K562 (cell line): ENCODE measurements around the gene PPT1. TPM values are rescaled to one million over a fixed set of nuclear protein-coding genes. Genes with fewer than 3 reads are reported as not detected.
A peak's percentile ranks its signal among the peaks of the same experiment; 100 is the strongest.

Experiments used
- ARID2 ChIP-seq: fragments of 450-650 bp; IDR thresholded peaks from 2 replicates; pipeline ENCODE4 v1.6.1; 2017; ENCODE audit warnings: antibody characterized with exemption, mild to moderate bottlenecking
- BCOR ChIP-seq: fragments of 450-650 bp; IDR thresholded peaks from 2 replicates; pipeline ENCODE4 v1.6.1; 2016
- CTCFL ChIP-seq: IDR thresholded peaks from 2 replicates; pipeline ENCODE4 v1.6.1; 2011; ENCODE audit warnings: borderline replicate concordance, low read depth, mild to moderate bottlenecking, moderate library complexity, low read length; ENCODE audit not compliant: insufficient read depth, poor library complexity, severe bottlenecking
- E4F1 ChIP-seq: fragments of 250-450 bp; sonication (Bioruptor Pico); IDR thresholded peaks from 2 replicates; pipeline ENCODE4 v1.5.0; 2021; ENCODE audit warnings: mild to moderate bottlenecking, borderline replicate concordance
- FOXA3 ChIP-seq, 2 experiments: fragments of 450-650 bp in 1 of 2; sonication (generic) in 1 of 2; formaldehyde crosslinking; IDR thresholded peaks in 1 of 2; conservative IDR thresholded peaks in 1 of 2; 2 replicates each; pipeline versions ENCODE4 v1.4.0 to v1.8.0; 2020 to 2022; ENCODE audit warnings: mild to moderate bottlenecking in 2 of 2, missing genetic modification reagents in 1 of 2
- GTF2F1 ChIP-seq: IDR thresholded peaks from 2 replicates; pipeline ENCODE4 v1.6.1; 2011; ENCODE audit warnings: low read depth, low read length, improper control_type of control experiment
- ID3 ChIP-seq, 2 experiments: fragments of 250-450 bp in 1 of 2; fragments of 450-650 bp in 1 of 2; sonication (Bioruptor Pico) in 1 of 2; IDR thresholded peaks; 2 replicates each; pipeline versions ENCODE4 v1.6.1 to v1.8.0; 2016 to 2021; ENCODE audit warnings: mild to moderate bottlenecking in 2 of 2, moderate library complexity in 2 of 2, missing compliant biosample characterization in 1 of 2, missing genetic modification characterization in 1 of 2
- L3MBTL2 ChIP-seq: fragments of 450-650 bp; IDR thresholded peaks from 2 replicates; pipeline ENCODE4 v1.6.1; 2016; ENCODE audit warnings: mild to moderate bottlenecking, moderate library complexity
- MCM5 ChIP-seq: fragments of 450-650 bp; IDR thresholded peaks from 2 replicates; pipeline ENCODE4 v1.6.1; 2016; ENCODE audit warnings: low read depth
- MECOM ChIP-seq: fragments of 250-450 bp; sonication (Bioruptor Pico); IDR thresholded peaks from 2 replicates; pipeline ENCODE4 v1.8.0; 2022; ENCODE audit warnings: inconsistent platforms
- MTA2 ChIP-seq: fragments of 450-650 bp; IDR thresholded peaks from 2 replicates; pipeline ENCODE4 v1.6.1; 2016; ENCODE audit warnings: low read depth
- MYBL2 ChIP-seq, 2 experiments: fragments of 450-650 bp in 1 of 2; sonication (generic) in 1 of 2; formaldehyde crosslinking in 1 of 2; IDR thresholded peaks; 2 replicates each; pipeline versions ENCODE4 v1.6.1 to v1.8.1; 2017 to 2022; ENCODE audit warnings: borderline replicate concordance in 1 of 2, inconsistent platforms in 1 of 2, low read depth in 1 of 2, mild to moderate bottlenecking in 1 of 2, missing genetic modification reagents in 1 of 2, moderate library complexity in 1 of 2
- NR2C2 ChIP-seq, 2 experiments: fragments of 200-800 bp in 1 of 2; sonication (Bioruptor generic) in 1 of 2; sonication (generic) in 1 of 2; formaldehyde crosslinking in 1 of 2; IDR thresholded peaks; 2 replicates each; pipeline versions ENCODE4 v1.6.1 to v1.8.0; 2016 to 2022; ENCODE audit warnings: mild to moderate bottlenecking in 1 of 2, missing compliant biosample characterization in 1 of 2, missing genetic modification characterization in 1 of 2, missing genetic modification reagents in 1 of 2
- RFX7 ChIP-seq: fragments of 250-450 bp; sonication (Bioruptor Pico); IDR thresholded peaks from 2 replicates; pipeline ENCODE4 v1.5.1; 2021; ENCODE audit warnings: mild to moderate bottlenecking
- SFPQ ChIP-seq: fragments of 200-400 bp; formaldehyde crosslinking; IDR thresholded peaks from 2 replicates; pipeline ENCODE4 v1.6.1; 2017; ENCODE audit warnings: mild to moderate bottlenecking, low read depth, low read length, moderate library complexity
- TCF7 ChIP-seq: sonication (generic); IDR thresholded peaks from 2 replicates; pipeline ENCODE4 v1.6.1; 2016; ENCODE audit warnings: antibody characterized with exemption, borderline replicate concordance
- ZKSCAN3 ChIP-seq: fragments of 250-450 bp; sonication (Bioruptor Pico); IDR thresholded peaks from 2 replicates; pipeline ENCODE4 v1.4.0; 2020
- ZNF511 ChIP-seq: sonication (generic); formaldehyde crosslinking; IDR thresholded peaks from 2 replicates; pipeline ENCODE4 v1.8.0; 2022; ENCODE audit warnings: mild to moderate bottlenecking, missing genetic modification reagents
- polyA plus RNA-seq, 8 experiments: library from polyadenylated mRNA; depleted of rRNA in 4 of 8; stranded (reverse) in 5 of 8; unstranded in 3 of 8; fragments of >200 nt; fragmentation: Nextera tagmentation in 2 of 8; fragmentation: Illumina TruSeq in 1 of 8; extraction: Ambion mirVana in 2 of 8; extraction: Trizol in 1 of 8; gene quantifications; 2 replicates each; pipeline versions ENCODE4 v1.2.1 to v1.2.3, GENCODE V29; 2011 to 2014; ENCODE audit warnings: inconsistent platforms in 1 of 8, missing spikeins in 1 of 8
- total RNA-seq, 7 experiments: library from RNA; depleted of rRNA in 6 of 7; stranded (reverse); fragments of >200 nt in 6 of 7; fragmentation: Illumina TruSeq in 2 of 7; extraction: Trizol in 2 of 7; gene quantifications; 2 replicates each; pipeline versions ENCODE4 v1.2.1 to v1.2.3, GENCODE V29; 2011 to 2021; ENCODE audit warnings: low replicate concordance in 1 of 7

PPT1 gene
- total and polyA plus RNA-seq, 9 of the 15 experiments (the other 6 are each of a cell fraction or from before 2014, with no cell fraction given): 72.2 to 285 (median 143) TPM

GRCh38 chr1:40059960-40060750 lies 36.9 kb downstream of the PPT1 start (continued):
- TF ChIP-seq CTCFL: no peak
- TF ChIP-seq MECOM (CRISPR knock-in tag): 0 out of 2 replicates have a peak, but pooled peaks have one; percentile 34
- TF ChIP-seq ZKSCAN3 (CRISPR knock-in tag): peak; percentile 49
- 0 out of 4 replicates have a peak, but pooled peaks of 1 of the 2 experiments have one; percentile 64 for TF ChIP-seq FOXA3 (CRISPR knock-in tag; conservative IDR thresholded peaks at IDR 0.05 in 1 of 2, IDR thresholded peaks at IDR 0.05 in 1 of 2)
- no peak for TF ChIP-seq GTF2F1
- TF ChIP-seq BCOR: no peak
- TF ChIP-seq MYBL2 (IDR thresholded peaks at IDR 0.05; ENCODE audit: low read depth): no peak
- TF ChIP-seq MYBL2 (CRISPR knock-in tag; IDR thresholded peaks at IDR 0.05; ENCODE audit: borderline replicate concordance): no peak
- TF ChIP-seq MTA2: no peak
- no peak for TF ChIP-seq NR2C2 (CRISPR knock-in tag; IDR thresholded peaks at IDR 0.05)
- no peak for TF ChIP-seq NR2C2 (tag; IDR thresholded peaks at IDR 0.05)
- TF ChIP-seq L3MBTL2: no peak
- no peak for TF ChIP-seq TCF7
- TF ChIP-seq ZNF511 (CRISPR knock-in tag): no peak
- no peak for TF ChIP-seq ARID2
- TF ChIP-seq ID3 (CRISPR knock-in tag; IDR thresholded peaks at IDR 0.05): no peak
- TF ChIP-seq ID3 (tag; IDR thresholded peaks at IDR 0.05): peak; percentile 98
- TF ChIP-seq SFPQ: no peak
- TF ChIP-seq E4F1: peak; percentile 74
- TF ChIP-seq RFX7 (CRISPR knock-in tag): no peak
- TF ChIP-seq MCM5: no peak
